HCT116 (cell line): ENCODE measurements around the gene PDE4DIP.
"Not testable (repeated sequence)": the region's sequence is repeated elsewhere in the genome, so short reads cannot be mapped to it uniquely, and the experiment has no call there.

Experiments
- EZH2 ChIP-seq: fragments of 200-600 bp; sonication (generic); IDR thresholded peaks from 2 replicates; pipeline ENCODE4 v1.6.1; 2017; ENCODE audit warnings: antibody characterized with exemption, mixed run types
- RAD21 ChIP-seq: IDR thresholded peaks from 2 replicates; pipeline ENCODE4 v1.6.1; 2012; ENCODE audit warnings: low read depth, mild to moderate bottlenecking
- SRF ChIP-seq: IDR thresholded peaks from 2 replicates; pipeline ENCODE4 v1.6.1; 2012; ENCODE audit warnings: low read depth
- TF ChIP-seq, protein P1 (sequence below): IDR thresholded peaks from 2 replicates; pipeline ENCODE4 v1.6.1; 2012; ENCODE audit warnings: low read depth
- TF ChIP-seq, protein P2 (sequence below), 3 experiments: fragments of 200-600 bp in 1 of 3; sonication (generic) in 1 of 3; IDR thresholded peaks in 2 of 3; conservative IDR thresholded peaks in 1 of 3; 2 replicates each; pipeline ENCODE4 v1.5.1; 2012 to 2017; ENCODE audit warnings: low read depth in 2 of 3, low read length in 2 of 3, antibody characterized with exemption in 1 of 3, borderline replicate concordance in 1 of 3, control low read depth in 1 of 3, mild to moderate bottlenecking in 1 of 3, mixed read lengths in 1 of 3, mixed run types in 1 of 3, moderate library complexity in 1 of 3; ENCODE audit not compliant: insufficient read depth in 1 of 3
- TF ChIP-seq, protein P3 (sequence below): IDR thresholded peaks from 2 replicates; pipeline ENCODE4 v1.6.1; 2011; ENCODE audit warnings: mild to moderate bottlenecking, low read length, moderate library complexity; ENCODE audit not compliant: insufficient replicate concordance; ENCODE audit errors: extremely low read depth

DNA sequence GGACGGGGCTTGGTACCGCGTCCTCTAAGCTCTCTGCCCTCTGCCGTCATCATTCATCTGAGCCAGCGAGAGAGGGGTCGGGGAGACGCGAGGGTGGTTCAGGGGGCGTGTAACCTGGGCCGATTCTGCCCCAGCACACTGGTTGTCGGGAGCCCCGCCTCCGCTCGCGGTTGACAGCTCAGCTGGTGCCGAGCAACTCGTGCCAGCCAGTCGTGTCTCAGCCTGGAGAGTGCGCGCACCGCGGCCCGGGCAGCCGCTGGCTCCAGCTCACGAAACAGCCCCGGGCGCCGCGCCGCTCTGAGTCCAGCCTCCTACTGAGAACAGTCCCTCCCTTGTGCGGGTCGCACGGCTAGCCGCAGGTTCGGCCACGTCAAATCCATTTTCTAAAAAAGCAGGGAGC lies at the start of gene PDE4DIP:
- TF ChIP-seq, protein P1, sequence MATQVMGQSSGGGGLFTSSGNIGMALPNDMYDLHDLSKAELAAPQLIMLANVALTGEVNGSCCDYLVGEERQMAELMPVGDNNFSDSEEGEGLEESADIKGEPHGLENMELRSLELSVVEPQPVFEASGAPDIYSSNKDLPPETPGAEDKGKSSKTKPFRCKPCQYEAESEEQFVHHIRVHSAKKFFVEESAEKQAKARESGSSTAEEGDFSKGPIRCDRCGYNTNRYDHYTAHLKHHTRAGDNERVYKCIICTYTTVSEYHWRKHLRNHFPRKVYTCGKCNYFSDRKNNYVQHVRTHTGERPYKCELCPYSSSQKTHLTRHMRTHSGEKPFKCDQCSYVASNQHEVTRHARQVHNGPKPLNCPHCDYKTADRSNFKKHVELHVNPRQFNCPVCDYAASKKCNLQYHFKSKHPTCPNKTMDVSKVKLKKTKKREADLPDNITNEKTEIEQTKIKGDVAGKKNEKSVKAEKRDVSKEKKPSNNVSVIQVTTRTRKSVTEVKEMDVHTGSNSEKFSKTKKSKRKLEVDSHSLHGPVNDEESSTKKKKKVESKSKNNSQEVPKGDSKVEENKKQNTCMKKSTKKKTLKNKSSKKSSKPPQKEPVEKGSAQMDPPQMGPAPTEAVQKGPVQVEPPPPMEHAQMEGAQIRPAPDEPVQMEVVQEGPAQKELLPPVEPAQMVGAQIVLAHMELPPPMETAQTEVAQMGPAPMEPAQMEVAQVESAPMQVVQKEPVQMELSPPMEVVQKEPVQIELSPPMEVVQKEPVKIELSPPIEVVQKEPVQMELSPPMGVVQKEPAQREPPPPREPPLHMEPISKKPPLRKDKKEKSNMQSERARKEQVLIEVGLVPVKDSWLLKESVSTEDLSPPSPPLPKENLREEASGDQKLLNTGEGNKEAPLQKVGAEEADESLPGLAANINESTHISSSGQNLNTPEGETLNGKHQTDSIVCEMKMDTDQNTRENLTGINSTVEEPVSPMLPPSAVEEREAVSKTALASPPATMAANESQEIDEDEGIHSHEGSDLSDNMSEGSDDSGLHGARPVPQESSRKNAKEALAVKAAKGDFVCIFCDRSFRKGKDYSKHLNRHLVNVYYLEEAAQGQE, result not testable (repeated sequence)
- TF ChIP-seq RAD21, SRF, EZH2: not testable (repeated sequence)
- TF ChIP-seq, protein P2, sequence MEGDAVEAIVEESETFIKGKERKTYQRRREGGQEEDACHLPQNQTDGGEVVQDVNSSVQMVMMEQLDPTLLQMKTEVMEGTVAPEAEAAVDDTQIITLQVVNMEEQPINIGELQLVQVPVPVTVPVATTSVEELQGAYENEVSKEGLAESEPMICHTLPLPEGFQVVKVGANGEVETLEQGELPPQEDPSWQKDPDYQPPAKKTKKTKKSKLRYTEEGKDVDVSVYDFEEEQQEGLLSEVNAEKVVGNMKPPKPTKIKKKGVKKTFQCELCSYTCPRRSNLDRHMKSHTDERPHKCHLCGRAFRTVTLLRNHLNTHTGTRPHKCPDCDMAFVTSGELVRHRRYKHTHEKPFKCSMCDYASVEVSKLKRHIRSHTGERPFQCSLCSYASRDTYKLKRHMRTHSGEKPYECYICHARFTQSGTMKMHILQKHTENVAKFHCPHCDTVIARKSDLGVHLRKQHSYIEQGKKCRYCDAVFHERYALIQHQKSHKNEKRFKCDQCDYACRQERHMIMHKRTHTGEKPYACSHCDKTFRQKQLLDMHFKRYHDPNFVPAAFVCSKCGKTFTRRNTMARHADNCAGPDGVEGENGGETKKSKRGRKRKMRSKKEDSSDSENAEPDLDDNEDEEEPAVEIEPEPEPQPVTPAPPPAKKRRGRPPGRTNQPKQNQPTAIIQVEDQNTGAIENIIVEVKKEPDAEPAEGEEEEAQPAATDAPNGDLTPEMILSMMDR (IDR thresholded peaks at IDR 0.05 in 2 of 3, conservative IDR thresholded peaks at IDR 0.05 in 1 of 3; ENCODE audit: borderline replicate concordance in 1 of 3, insufficient read depth in 1 of 3, low read depth in 2 of 3, low read length in 2 of 3), result not testable (repeated sequence)
- TF ChIP-seq, protein P3, sequence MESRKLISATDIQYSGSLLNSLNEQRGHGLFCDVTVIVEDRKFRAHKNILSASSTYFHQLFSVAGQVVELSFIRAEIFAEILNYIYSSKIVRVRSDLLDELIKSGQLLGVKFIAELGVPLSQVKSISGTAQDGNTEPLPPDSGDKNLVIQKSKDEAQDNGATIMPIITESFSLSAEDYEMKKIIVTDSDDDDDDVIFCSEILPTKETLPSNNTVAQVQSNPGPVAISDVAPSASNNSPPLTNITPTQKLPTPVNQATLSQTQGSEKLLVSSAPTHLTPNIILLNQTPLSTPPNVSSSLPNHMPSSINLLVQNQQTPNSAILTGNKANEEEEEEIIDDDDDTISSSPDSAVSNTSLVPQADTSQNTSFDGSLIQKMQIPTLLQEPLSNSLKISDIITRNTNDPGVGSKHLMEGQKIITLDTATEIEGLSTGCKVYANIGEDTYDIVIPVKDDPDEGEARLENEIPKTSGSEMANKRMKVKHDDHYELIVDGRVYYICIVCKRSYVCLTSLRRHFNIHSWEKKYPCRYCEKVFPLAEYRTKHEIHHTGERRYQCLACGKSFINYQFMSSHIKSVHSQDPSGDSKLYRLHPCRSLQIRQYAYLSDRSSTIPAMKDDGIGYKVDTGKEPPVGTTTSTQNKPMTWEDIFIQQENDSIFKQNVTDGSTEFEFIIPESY, result not testable (repeated sequence)
